H9 (cell line): ENCODE data around the gene ARID1B. TPM values are rescaled to one million over a fixed set of nuclear protein-coding genes. Genes with fewer than 3 reads are reported as not detected.

Experiments
- DNase-seq: peaks from one replicate; pipeline ENCODE4 v3.0.0-alpha.2; 2017
- H2AFZ ChIP-seq: one replicate; pipeline ENCODE4 v1.6.1; 2013; ENCODE audit warnings: mild to moderate bottlenecking, low read length, control low read depth, moderate library complexity
- H2AK5ac ChIP-seq: 2 replicates; pipeline ENCODE4 v1.6.1; 2013; ENCODE audit warnings: low read length, control low read depth, mixed read lengths; ENCODE audit not compliant: insufficient read length
- H2BK120ac ChIP-seq: one replicate; pipeline ENCODE4 v1.6.1; 2013; ENCODE audit warnings: low read depth, mild to moderate bottlenecking, low read length, control low read depth, inconsistent platforms; ENCODE audit not compliant: poor library complexity, severe bottlenecking
- H2BK12ac ChIP-seq: 2 replicates; pipeline ENCODE4 v1.6.1; 2013; ENCODE audit warnings: low read length, control low read depth, mixed read lengths, low read depth; ENCODE audit not compliant: insufficient read length
- H2BK15ac ChIP-seq: 2 replicates; pipeline ENCODE4 v1.6.1; 2013; ENCODE audit warnings: low read depth, low read length, control low read depth
- H2BK20ac ChIP-seq: one replicate; pipeline ENCODE4 v1.6.1; 2013; ENCODE audit warnings: low read depth, mild to moderate bottlenecking, low read length, control low read depth, inconsistent platforms; ENCODE audit not compliant: poor library complexity, severe bottlenecking
- H2BK5ac ChIP-seq: 2 replicates; pipeline ENCODE4 v1.6.1; 2013; ENCODE audit warnings: low read length, control low read depth, mixed read lengths; ENCODE audit not compliant: insufficient read length
- H3K14ac ChIP-seq: 2 replicates; pipeline ENCODE4 v1.6.1; 2013; ENCODE audit warnings: low read length, control low read depth; ENCODE audit not compliant: insufficient read depth
- H3K18ac ChIP-seq: 2 replicates; pipeline ENCODE4 v1.6.1; 2013; ENCODE audit warnings: low read depth, mild to moderate bottlenecking, mixed read lengths, low read length, control low read depth; ENCODE audit not compliant: insufficient read length
- H3K23ac ChIP-seq: 2 replicates; pipeline ENCODE4 v1.6.1; 2013; ENCODE audit warnings: low read length, control low read depth, mixed read lengths, low read depth; ENCODE audit not compliant: insufficient read length
- H3K23me2 ChIP-seq: 2 replicates; pipeline ENCODE4 v1.6.1; 2013; ENCODE audit warnings: low read depth, mild to moderate bottlenecking, mixed read lengths, low read length, control low read depth; ENCODE audit not compliant: insufficient read length, poor library complexity, severe bottlenecking
- H3K27ac ChIP-seq: 2 replicates; pipeline ENCODE4 v1.5.1; 2013; ENCODE audit warnings: low read length, control low read depth, mixed read lengths, low read depth; ENCODE audit not compliant: insufficient read length
- H3K27me3 ChIP-seq: 2 replicates; pipeline ENCODE4 v1.6.1; 2013; ENCODE audit warnings: low read length, control low read depth, inconsistent platforms; ENCODE audit not compliant: insufficient read depth
- H3K4ac ChIP-seq: 2 replicates; pipeline ENCODE4 v1.6.1; 2013; ENCODE audit warnings: low read depth, mild to moderate bottlenecking, control low read depth, inconsistent platforms, low read length, moderate library complexity
- H3K4me1 ChIP-seq: 2 replicates; pipeline ENCODE4 v1.6.1; 2013; ENCODE audit warnings: low read length, control low read depth, inconsistent platforms; ENCODE audit not compliant: insufficient read depth
- H3K4me2 ChIP-seq: 2 replicates; pipeline ENCODE4 v1.6.1; 2013; ENCODE audit warnings: low read length, control low read depth, mixed read lengths; ENCODE audit not compliant: insufficient read length, insufficient read depth
- H3K56ac ChIP-seq: 2 replicates; pipeline ENCODE4 v1.6.1; 2013; ENCODE audit warnings: low read depth, mild to moderate bottlenecking, mixed read lengths, low read length, control low read depth; ENCODE audit not compliant: insufficient read length
- H3K79me1 ChIP-seq: 2 replicates; pipeline ENCODE4 v1.6.1; 2013; ENCODE audit warnings: low read depth, mild to moderate bottlenecking, moderate library complexity, low read length, control low read depth, inconsistent platforms; ENCODE audit not compliant: insufficient read depth, poor library complexity, severe bottlenecking
- H3K79me2 ChIP-seq: 2 replicates; pipeline ENCODE4 v1.6.1; 2013; ENCODE audit warnings: low read length, control low read depth, inconsistent platforms; ENCODE audit not compliant: insufficient read depth
- H3K9ac ChIP-seq: 2 replicates; pipeline ENCODE4 v1.6.1; 2013; ENCODE audit warnings: low read length, control low read depth, mixed read lengths; ENCODE audit not compliant: insufficient read length; ENCODE audit errors: extremely low read depth
- H3K9me3 ChIP-seq: one replicate; pipeline ENCODE4 v1.6.1; 2013; ENCODE audit warnings: low read depth, low read length, inconsistent platforms; ENCODE audit not compliant: control insufficient read depth
- H3T11ph ChIP-seq: one replicate; pipeline ENCODE4 v1.6.1; 2013; ENCODE audit warnings: mild to moderate bottlenecking, low read length, control low read depth, inconsistent platforms
- H4K20me1 ChIP-seq: one replicate; pipeline ENCODE4 v1.6.1; 2013; ENCODE audit not compliant: control insufficient read depth, insufficient read length, insufficient read depth
- H4K5ac ChIP-seq: 2 replicates; pipeline ENCODE4 v1.6.1; 2013; ENCODE audit warnings: low read depth, mild to moderate bottlenecking, mixed read lengths, low read length, control low read depth; ENCODE audit not compliant: insufficient read length
- H4K8ac ChIP-seq: replicated peaks from 2 replicates; pipeline ENCODE4 v1.6.1; 2013; ENCODE audit warnings: low read length, control low read depth, mixed read lengths, low read depth; ENCODE audit not compliant: insufficient read length
- H4K91ac ChIP-seq: 2 replicates; pipeline ENCODE4 v1.6.1; 2013; ENCODE audit warnings: low read depth, mild to moderate bottlenecking, moderate library complexity, mixed read lengths, low read length, control low read depth; ENCODE audit not compliant: insufficient read length
- H3K27ac Mint-ChIP-seq, 3 experiments: 2 replicates in 2 of 3; 3 replicates in 1 of 3; pipeline ENCODE4 v1.8.0; 2020 to 2021; ENCODE audit warnings: mixed read lengths in 3 of 3, mild to moderate bottlenecking in 1 of 3, moderate library complexity in 1 of 3
- H3K27me3 Mint-ChIP-seq: 2 replicates; pipeline ENCODE4 v1.8.0; 2021; ENCODE audit warnings: low read depth, mild to moderate bottlenecking, moderate library complexity, mixed read lengths
- H3K36me3 Mint-ChIP-seq, 3 experiments: 2 replicates in 2 of 3; 3 replicates in 1 of 3; pipeline ENCODE4 v1.8.0; 2020 to 2021; ENCODE audit warnings: low read depth in 3 of 3, mixed read lengths in 3 of 3; ENCODE audit not compliant: insufficient read depth in 1 of 3
- H3K4me1 Mint-ChIP-seq, 2 experiments: 2 replicates each; pipeline ENCODE4 v1.8.0; 2020; ENCODE audit warnings: mixed read lengths in 2 of 2
- H3K4me3 Mint-ChIP-seq, 2 experiments: 2 replicates in 1 of 2; 3 replicates in 1 of 2; pipeline ENCODE4 v1.8.0; 2020 to 2021; ENCODE audit warnings: mild to moderate bottlenecking in 2 of 2, mixed read lengths in 2 of 2, moderate library complexity in 1 of 2
- H3K9me3 Mint-ChIP-seq, 2 experiments: 2 replicates in 1 of 2; 3 replicates in 1 of 2; pipeline ENCODE4 v1.8.0; 2020; ENCODE audit warnings: mild to moderate bottlenecking in 2 of 2, mixed read lengths in 2 of 2, moderate library complexity in 1 of 2
- WGBS: extraction: QIAGEN DNeasy Blood & Tissue Kit; methylation state at CpG from one replicate; pipeline ENCODE4 v1.1.7; 2013; ENCODE audit warnings: missing lambda C conversion rate, low lambda C conversion rate, mixed read lengths; ENCODE audit not compliant: insufficient read length; ENCODE audit errors: extremely low coverage; 5-methylcytosine and 5-hydroxymethylcytosine counted together
- total RNA-seq: library from RNA; stranded (reverse); gene quantifications from 2 replicates; pipeline ENCODE4 v1.2.1, GENCODE V29; 2021
- TF ChIP-seq, protein P1 (sequence below): fragments of 200-600 bp; sonication (generic); conservative IDR thresholded peaks from 3 replicates; pipeline ENCODE4 v1.8.0; 2021; ENCODE audit warnings: antibody characterized with exemption, mild to moderate bottlenecking

ARID1B gene
- total RNA-seq, 1 experiment from 2014 or later: 88.2 TPM

GRCh38 chr6:156910011-156910334 lies 132.8 kb downstream of the ARID1B start:
- Histone ChIP-seq H3K27me3 (no peaks in the 10 kb centered on the region), H3K56ac (no peak overlapping the region), H2BK120ac (no peak overlapping the region), H3K23me2 (no peaks in the 10 kb centered on the region), H3K4ac (no peak overlapping the region), H3K4me2 (no peak overlapping the region), H3K4me1 (peaks cover 4% of the 10 kb centered on the region; the same call in 1 of the 2 replicates), H2BK12ac (no peak overlapping the region), H2BK15ac (no peak overlapping the region), H3K18ac (no peak overlapping the region), H2AK5ac (no peak overlapping the region), H4K5ac (no peak overlapping the region), H3K27ac (no peak overlapping the region), H3K23ac (no peak overlapping the region), H3K14ac (no peak overlapping the region), H4K8ac (no peak overlapping the region), H2AFZ (no peak overlapping the region), H3K9me3 (no peaks in the 10 kb centered on the region), H2BK20ac (no peak overlapping the region), H3K79me1 (peaks cover 4% of the 10 kb centered on the region), H4K20me1 (no peaks in the 10 kb centered on the region), H3K9ac (no peak overlapping the region), H3K79me2 (peaks cover 2% of the 10 kb centered on the region), H2BK5ac (no peak overlapping the region), H4K91ac (no peak overlapping the region), H3T11ph (no peak overlapping the region)
- DNase-seq: no peak
- H3K4me1 Mint-ChIP-seq: peaks cover 25 to 41% of the 10 kb centered on the region in 2 experiments
- H3K27ac Mint-ChIP-seq: peak overlapping the region in 1 of 3 experiments; percentile 64; a peak in 2 of 7 replicates
- TF ChIP-seq, protein P1, sequence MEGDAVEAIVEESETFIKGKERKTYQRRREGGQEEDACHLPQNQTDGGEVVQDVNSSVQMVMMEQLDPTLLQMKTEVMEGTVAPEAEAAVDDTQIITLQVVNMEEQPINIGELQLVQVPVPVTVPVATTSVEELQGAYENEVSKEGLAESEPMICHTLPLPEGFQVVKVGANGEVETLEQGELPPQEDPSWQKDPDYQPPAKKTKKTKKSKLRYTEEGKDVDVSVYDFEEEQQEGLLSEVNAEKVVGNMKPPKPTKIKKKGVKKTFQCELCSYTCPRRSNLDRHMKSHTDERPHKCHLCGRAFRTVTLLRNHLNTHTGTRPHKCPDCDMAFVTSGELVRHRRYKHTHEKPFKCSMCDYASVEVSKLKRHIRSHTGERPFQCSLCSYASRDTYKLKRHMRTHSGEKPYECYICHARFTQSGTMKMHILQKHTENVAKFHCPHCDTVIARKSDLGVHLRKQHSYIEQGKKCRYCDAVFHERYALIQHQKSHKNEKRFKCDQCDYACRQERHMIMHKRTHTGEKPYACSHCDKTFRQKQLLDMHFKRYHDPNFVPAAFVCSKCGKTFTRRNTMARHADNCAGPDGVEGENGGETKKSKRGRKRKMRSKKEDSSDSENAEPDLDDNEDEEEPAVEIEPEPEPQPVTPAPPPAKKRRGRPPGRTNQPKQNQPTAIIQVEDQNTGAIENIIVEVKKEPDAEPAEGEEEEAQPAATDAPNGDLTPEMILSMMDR: no peak
- H3K27me3 Mint-ChIP-seq: no peaks in the 10 kb centered on the region
- H3K4me3 Mint-ChIP-seq: no peak overlapping the region
- peaks cover 0 to 8% (median 5%) of the 10 kb centered on the region in 3 experiments; a peak in 5 of 7 replicates for H3K36me3 Mint-ChIP-seq
- WGBS: no CpG with 5 or more reads among the region's 4 CpGs
- no peaks in the 10 kb centered on the region for H3K9me3 Mint-ChIP-seq
